ENCODE results near the gene AADACL3. TPM values are rescaled to one million over a fixed set of nuclear protein-coding genes. Genes with fewer than 3 reads are reported as not detected.

The AADACL3 gene
- polyA plus RNA-seq, 3 donors: 0.04 TPM; not detected in 2

DNA sequence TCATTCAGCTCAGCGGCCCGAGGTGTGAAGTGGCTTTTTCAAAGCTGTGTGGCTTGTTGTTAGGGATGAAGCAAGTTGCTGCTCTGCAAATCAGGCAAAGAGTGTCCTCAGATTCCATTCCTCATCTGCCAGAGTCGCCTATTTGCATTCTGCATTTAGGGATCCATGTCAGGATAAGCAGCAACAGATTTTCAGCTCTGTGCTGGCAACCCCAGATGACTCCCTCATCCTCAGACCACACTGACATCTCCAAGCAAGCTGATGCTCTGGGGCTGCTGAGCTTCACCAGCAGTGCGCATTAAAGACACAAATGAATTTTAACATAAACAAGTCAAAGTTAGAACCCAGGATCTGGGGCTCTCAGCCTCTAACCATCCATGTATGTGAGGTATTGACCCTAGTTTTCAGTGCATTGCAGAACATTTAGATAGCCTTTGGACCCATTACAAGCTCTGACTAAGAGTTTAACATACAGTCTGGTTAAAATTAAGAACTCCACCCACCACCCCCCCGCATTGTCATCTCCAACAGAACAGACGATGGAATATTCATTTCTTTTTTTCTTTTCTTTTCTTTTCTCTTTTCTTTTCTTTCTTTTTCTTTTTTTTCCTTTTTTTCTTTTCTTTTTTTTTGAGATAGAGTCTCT is 41.0 kb downstream of the AADACL3 start:
- WGBS, 3 donors: 61 to 74% (median 65%) methylated on average over 6 of the region's 6 CpGs
- H3K27ac ChIP-seq (ENCODE audit: low read depth, low read length): no peak overlapping the region

DNA sequence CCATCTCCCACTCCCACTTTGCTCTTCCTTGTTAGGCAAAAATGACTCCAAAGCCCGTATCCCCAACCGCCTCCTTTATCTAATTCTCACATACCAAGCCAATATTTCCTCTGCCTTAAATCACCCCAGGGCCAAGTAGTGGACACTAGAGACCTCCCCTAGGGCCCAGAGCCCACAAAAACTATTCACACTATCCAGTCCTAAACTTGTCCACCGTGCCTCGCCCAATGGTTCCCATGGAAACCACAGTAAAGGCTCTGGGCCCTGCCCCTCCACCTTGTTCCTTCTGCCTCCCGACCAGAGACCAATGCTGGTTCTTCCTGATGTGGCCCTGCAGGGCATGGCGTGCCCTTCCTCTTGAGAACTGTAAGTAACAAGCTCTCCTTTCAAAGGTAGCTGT is 41.9 kb downstream of the AADACL3 start:
- H3K27ac ChIP-seq (ENCODE audit: low read depth, low read length): no peak overlapping the region
- WGBS, 3 donors: 57 to 67% (median 63%) methylated on average over 6 of the region's 6 CpGs

DNA sequence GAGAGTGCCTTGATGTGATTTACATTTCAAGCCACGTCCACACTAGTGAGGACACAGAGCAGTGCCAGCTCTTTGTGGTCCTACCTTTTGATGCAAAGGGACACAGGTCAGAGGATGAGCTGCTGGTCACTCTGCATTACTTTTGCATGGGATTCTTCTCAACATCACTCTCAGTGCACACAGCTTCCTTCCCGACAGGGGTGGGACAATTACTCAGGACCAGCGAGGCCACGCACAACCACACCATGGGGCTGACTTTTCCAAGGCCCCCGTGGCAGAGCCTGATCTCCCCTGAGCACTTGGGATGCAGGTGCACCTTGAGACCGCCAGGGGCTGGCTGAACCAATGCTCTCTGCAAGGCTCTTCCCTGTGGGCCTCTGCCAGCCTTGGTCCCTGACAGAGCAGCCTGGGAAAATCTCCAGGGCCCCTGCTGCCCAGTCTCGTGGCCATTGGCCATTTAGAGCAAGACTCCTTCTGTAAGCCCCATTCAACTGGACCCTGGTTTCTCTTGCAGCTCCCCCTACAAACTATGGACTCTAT is 44.4 kb downstream of the AADACL3 start:
- H3K27ac ChIP-seq (ENCODE audit: low read depth, low read length): no peak overlapping the region
- 54 to 66% (median 56%) methylated on average over 7 of the region's 7 CpGs for WGBS, 3 donors

DNA sequence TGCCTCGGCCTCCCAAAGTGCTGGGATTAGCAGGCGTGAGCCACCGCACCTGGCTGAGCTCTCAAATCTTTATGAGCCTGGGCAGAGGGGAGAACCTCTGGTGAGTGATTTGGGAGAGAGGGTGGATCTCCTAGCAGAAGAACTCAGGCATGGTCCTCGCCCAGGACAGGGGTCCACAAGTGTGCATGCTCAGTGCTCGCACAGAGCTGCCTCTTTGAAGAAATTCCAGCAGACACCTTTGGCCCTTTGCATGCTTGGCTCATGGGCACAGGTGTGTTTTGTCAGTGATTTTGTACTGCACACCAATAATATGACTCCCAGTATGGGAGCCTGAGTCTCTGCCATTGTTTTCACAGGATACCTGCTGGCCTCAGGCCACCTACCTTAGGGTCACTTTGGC is 45.9 kb downstream of the AADACL3 start:
- WGBS, 3 donors: 69 to 78% (median 77%) methylated on average over 5 of the region's 5 CpGs
- H3K27ac ChIP-seq (ENCODE audit: low read depth, low read length): no peak overlapping the region

DNA sequence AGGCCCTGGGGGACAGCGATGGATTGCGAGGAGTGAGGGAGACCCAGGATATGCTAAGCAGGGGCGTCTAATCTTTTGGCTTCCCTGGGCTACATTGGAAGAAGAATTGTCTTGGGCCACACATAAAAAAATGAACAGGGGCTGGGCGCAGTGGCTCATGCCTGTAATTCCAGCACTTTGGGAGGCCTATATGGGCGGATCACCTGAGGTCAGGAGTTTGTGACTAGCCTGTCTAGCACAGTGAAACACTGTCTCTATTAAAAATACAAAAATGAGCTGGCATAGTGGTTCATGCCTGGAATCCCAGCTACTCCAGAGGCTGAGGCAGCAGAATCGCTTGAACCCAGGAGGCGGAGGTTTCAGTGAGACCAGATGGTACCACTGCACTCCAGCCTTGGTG is 46.9 kb downstream of the AADACL3 start:
- H3K27ac ChIP-seq (ENCODE audit: low read depth, low read length): no peak overlapping the region
- 81 to 85% (median 83%) methylated on average over 7 of the region's 7 CpGs for WGBS, 3 donors

DNA sequence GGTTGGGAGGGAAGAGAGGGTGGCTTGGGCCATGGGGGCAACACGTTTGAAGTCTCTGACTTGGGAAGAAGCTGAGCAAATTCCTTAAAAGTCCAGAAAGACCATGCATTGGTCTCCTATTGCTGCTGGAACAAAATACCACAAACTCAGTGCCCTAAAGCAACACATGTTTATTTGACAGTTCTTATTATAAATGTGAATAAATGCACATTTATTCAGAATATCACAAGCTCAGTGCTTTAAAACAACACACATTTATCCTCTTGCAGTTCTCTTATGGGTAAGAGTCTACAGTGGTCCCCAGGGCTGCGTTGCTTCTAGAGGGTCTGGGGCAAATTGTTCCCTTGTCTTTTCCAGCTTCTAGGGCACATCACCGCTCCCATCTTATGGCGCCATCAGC is 47.6 kb downstream of the AADACL3 start:
- 66 to 69% (median 67%) methylated on average over 4 of the region's 4 CpGs for WGBS, 3 donors
- no peak overlapping the region for H3K27ac ChIP-seq (ENCODE audit: low read depth, low read length)

DNA sequence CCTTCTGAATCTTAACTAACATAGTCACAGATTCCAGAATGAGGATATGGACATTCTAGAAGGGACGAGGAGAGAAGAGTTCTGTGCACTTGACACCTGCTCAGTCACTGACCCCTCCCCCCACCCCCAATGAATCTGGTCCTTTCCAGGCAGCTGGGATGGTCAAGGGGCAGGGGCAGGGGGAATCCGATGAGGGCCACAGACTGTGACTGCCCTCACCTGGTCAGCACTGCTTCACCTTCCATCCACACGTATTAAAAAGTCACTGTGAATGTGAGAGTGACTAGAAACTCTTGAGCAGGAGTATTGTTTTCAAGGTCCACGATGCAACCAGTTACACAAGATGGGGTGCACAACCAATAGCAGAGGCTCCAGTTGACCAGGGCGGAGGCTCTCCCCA is 48.1 kb downstream of the AADACL3 start:
- no peak overlapping the region for H3K27ac ChIP-seq (ENCODE audit: low read depth, low read length)
- WGBS, 3 donors: 48 to 68% (median 65%) methylated on average over 5 of the region's 5 CpGs

DNA sequence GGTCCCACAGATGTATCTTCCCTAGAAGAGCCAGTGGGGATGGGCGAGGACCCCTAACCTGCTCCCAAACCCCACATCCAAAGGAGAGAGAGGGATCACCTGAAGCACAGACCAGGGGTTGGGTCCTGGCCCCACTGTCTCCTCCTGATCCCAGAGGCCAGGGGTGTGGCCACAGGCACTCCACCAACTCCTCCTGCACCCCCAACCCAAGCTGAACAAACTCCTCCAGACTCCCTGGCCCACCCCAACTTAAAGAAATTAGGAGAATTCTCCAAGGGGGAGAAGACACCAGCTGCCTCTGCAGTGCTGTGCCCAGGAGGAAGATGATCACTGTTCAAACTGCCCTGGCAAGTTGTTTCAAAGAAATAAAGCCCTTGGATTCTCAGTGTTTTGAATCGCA is 53.1 kb downstream of the AADACL3 start:
- WGBS, 3 donors: 62 to 81% (median 64%) methylated on average over 2 of the region's 2 CpGs
- H3K27ac ChIP-seq (ENCODE audit: low read depth, low read length): no peak overlapping the region

DNA sequence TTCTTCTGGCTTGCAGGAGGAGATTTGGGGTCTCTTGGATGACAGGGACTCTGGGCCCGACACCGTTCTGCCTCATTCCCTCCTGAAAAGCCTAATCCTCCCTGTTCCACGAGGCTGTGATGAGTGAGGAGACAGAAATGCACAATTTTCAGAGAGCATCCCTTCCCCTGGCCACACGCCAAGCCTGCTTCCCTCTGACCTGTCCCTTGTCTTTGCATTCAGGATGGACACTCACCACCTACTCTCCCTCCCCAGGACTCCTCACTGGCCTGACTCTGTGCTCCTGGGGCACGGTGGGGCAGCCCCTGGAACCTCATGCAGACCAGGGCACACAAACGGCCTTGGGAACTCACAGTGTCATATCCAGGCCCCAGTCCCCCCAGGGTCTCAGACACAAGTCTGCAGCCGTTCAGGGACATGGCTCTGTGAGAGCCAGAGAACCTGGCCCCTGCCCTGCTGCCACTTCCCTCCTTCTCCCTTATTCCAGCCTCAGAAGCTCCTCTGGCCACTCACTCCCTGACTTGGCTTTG is 54.1 kb downstream of the AADACL3 start:
- WGBS, 3 donors: 44 to 60% (median 44%) methylated on average over 7 of the region's 7 CpGs

DNA sequence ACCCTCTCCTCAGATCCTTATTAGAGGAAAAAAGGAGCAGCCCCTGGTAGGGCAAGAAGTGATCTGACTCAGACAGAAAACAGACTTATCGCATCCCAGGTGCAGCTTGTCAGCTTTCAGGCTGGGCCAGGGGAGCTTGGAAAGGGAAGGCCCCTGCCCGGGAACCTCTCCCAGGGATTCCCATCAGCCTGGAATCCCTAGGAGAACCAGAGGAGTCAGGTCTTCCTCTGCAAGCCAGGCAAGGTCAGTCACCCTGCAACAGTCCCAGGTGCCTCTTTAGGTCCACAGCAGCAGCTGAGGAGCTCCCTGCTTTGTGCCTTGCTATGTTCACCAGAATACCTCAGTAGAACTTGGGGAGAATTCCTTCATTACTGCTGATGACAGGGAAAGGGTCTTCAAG is 54.7 kb downstream of the AADACL3 start:
- H3K27ac ChIP-seq (ENCODE audit: low read depth, low read length): no peak overlapping the region
- WGBS, 3 donors: 68 to 73% (median 71%) methylated on average over 2 of the region's 2 CpGs

More for the DNA sequence above, 54.1 kb downstream of the AADACL3 start:
- no peak overlapping the region for H3K27ac ChIP-seq (ENCODE audit: low read depth, low read length)

DNA sequence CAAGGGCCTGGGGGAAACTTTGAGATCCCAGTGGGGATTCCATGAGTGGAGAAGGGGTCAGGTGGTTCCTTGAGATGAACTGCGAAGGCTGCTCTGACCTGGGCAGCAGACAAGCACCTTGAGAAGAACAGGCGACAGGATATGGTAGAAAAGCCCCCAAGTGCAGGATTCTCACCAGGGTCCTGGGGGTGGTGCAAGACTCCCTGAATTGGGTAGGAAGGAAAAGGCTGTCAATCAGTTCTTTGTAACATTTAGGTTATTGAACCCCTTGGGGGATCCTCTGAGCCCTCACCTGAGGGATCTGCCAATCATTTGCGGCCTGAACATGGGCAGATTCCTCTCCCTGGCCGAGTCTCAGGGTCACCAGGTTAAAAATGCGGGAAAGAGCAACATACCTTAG is 55.3 kb downstream of the AADACL3 start:
- no peak overlapping the region for H3K27ac ChIP-seq (ENCODE audit: low read depth, low read length)
- 54 to 75% (median 72%) methylated on average over 5 of the region's 5 CpGs for WGBS, 3 donors

DNA sequence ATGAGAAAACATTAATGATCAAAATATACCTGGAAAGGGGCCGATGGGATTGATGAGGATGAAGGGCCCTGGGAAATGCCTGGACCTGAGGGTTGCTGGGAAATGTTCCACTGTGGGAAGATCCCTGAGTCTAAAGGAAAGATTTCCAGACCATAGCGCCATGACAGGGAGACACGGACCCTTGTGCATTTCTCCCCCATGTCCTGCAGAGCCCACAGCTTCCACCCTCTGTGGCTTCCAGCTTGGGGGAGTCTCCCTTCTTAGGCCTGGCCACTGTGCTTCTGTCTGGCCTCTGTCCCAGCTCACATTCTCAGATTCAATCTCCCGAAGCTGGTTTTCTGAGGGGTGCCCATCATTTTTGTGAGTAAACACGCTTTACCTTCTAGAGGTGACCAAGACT is 56.6 kb downstream of the AADACL3 start:
- H3K27ac ChIP-seq (ENCODE audit: low read depth, low read length): no peak overlapping the region
- 73 to 91% (median 89%) methylated on average over 5 of the region's 5 CpGs for WGBS, 3 donors

DNA sequence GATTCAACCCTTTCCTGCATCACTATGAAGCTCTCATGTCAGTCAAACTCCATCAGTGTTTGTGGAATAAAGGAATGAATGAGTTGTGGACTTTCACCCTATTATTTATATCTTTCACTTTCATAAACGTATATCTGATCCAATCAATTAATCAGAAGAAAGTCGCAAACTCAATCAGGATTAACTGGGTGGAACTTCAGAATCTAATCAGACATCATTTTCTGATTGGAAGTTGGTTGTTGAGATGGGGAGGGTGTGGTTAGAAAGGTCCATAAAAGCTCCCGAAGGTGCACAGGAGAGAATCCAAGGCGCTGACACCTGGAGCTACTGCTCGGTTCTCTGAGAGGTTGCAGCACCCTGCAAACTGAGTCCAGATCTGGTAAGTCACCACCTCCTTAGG is 57.5 kb downstream of the AADACL3 start, which contains the start of gene PRAMEF12:
TSS of gene PRAMEF12 (plus strand) at position 301 of the 400 bp plus-strand sequence. CDS start 1,130 bp downstream, outside the sequence.
- WGBS, 3 donors: 72 to 90% (median 87%) methylated on average over 5 of the region's 5 CpGs
- no peak within 1 kb of the TSS for H3K27ac ChIP-seq (ENCODE audit: low read depth, low read length)

DNA sequence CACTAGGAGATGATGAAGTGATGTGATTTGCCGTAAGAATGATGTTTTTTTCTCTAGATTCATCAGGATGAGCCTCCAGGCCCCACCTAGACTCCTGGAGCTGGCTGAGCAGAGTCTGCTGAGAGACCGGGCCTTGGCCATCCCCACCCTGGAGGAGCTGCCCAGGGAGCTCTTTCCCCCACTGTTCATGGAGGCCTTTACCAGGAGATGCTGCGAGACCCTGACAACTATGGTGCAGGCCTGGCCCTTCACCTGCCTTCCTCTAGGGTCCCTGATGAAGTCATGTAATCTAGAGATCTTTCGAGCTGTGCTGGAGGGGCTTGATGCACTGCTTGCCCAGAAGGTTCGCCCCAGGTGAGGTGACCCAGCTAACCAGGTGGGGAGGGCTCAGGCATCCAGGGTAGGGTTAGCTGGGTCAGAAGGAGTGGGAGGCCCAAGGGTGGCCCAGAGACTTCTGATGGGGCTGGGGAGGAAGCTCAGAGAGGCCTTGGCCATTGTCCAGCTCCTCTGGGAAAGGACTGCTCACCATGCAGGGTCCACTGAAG is 59.0 kb downstream of the AADACL3 start:
- no peak overlapping the region for H3K27ac ChIP-seq (ENCODE audit: low read depth, low read length)
- 76 to 88% (median 87%) methylated on average over 5 of the region's 5 CpGs for WGBS, 3 donors

DNA sequence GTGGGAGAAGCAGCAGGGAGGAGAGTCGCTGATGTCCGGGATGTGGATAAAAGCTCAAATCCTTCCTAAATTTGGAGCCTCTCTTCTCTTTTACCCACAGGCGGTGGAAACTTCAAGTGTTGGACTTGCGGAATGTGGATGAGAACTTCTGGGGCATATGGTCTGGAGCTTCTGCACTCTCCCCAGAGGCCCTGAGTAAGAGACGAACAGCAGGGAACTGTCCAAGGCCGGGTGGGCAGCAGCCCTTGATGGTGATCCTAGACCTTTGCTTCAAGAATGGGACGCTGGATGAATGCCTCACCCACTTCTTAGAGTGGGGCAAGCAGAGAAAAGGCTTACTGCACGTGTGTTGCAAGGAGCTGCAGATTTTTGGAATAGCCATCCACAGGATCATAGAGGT is 59.5 kb downstream of the AADACL3 start:
- H3K27ac ChIP-seq (ENCODE audit: low read depth, low read length): no peak overlapping the region
- WGBS, 3 donors: 72 to 84% (median 73%) methylated on average over 8 of the region's 8 CpGs

DNA sequence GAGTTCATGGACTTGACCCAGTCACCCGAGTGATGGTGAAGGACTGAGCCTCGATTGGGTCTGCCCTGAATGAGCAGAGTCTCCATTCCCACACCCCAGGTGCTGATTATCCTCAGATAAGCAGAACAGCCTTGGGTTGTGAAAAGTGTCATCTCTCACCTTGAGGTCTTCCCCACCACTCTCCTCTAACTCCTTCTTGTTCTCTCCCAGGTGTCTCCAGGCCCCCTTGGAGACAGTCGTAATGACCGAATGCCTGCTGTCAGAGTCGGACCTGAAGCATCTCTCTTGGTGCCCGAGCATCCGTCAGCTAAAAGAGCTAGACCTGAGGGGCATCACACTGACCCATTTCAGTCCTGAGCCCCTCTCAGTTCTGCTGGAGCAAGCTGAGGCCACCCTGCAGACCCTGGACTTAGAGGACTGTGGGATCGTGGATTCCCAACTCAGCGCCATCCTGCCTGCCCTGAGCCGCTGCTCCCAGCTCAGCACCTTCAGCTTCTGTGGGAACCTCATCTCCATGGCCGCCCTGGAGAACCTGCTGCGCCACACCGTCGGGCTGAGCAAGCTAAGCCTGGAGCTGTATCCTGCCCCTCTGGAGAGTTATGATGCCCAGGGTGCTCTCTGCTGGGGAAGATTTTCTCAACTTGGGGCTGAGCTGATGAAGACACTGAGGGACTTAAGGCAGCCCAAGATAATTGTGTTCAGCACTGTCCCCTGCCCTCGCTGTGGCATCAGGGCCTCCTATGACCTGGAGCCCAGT is 61.1 kb downstream of the AADACL3 start:
- whole genome bisulfite sequencing, 3 donors: 78 to 89% (median 88%) methylated on average over 15 of the region's 15 CpGs
- H3K27ac ChIP-seq (ENCODE audit: low read depth, low read length): no peak overlapping the region

All from adipose tissue (tissue), 3 donors.